Thyroid gland (tissue), 4 donors: ENCODE results near the gene CAMTA1.

ENCODE experiments used
- POLR2A ChIP-seq, 2 donors: fragments of 450-650 bp; IDR thresholded peaks; one replicate each; pipeline ENCODE4 v1.6.1; 2017; ENCODE audit warnings: antibody characterized with exemption in 2 of 2, mild to moderate bottlenecking in 2 of 2, moderate library complexity in 1 of 2
- TF ChIP-seq, protein P1 (sequence below), 6 experiments: fragments of 200-600 bp in 3 of 6; fragments of 450-650 bp in 3 of 6; sonication (generic) in 3 of 6; IDR thresholded peaks; one replicate each; pipeline ENCODE4 v1.5.1; 2016 to 2019; ENCODE audit warnings: antibody characterized with exemption in 6 of 6, mild to moderate bottlenecking in 2 of 6, inconsistent platforms in 1 of 6, moderate library complexity in 1 of 6

DNA sequence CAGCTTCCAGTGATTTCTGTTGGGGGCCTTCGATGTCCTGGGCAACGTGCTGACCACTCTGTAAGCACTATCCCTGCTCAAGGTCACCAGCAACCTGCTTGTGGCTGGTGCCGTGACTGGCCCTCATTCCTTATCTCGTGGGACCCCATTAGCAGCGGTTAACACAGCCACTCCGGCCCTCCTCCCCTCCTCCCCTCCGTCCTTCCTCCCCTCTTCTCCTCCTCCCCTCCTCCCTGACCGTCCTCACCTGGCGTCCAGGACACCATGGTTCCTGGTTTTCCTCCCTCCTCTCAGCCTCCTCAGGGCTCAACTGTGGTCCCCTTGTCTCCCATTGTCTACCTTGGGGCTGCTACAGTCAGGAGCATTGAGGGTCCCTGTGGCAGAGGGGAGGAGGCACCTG lies 157.7 kb downstream of the CAMTA1 start:
- TF ChIP-seq, protein P1, sequence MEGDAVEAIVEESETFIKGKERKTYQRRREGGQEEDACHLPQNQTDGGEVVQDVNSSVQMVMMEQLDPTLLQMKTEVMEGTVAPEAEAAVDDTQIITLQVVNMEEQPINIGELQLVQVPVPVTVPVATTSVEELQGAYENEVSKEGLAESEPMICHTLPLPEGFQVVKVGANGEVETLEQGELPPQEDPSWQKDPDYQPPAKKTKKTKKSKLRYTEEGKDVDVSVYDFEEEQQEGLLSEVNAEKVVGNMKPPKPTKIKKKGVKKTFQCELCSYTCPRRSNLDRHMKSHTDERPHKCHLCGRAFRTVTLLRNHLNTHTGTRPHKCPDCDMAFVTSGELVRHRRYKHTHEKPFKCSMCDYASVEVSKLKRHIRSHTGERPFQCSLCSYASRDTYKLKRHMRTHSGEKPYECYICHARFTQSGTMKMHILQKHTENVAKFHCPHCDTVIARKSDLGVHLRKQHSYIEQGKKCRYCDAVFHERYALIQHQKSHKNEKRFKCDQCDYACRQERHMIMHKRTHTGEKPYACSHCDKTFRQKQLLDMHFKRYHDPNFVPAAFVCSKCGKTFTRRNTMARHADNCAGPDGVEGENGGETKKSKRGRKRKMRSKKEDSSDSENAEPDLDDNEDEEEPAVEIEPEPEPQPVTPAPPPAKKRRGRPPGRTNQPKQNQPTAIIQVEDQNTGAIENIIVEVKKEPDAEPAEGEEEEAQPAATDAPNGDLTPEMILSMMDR (IDR thresholded peaks at IDR 0.05) = no peak
- TF ChIP-seq POLR2A (IDR thresholded peaks at IDR 0.05) = no peak
